Measurements from ENCODE around the gene CCDC88A. TPM values are rescaled to one million over a fixed set of nuclear protein-coding genes. Genes with fewer than 3 reads are reported as not detected.
"Not testable (repeated sequence)": the region's sequence is repeated elsewhere in the genome, so short reads cannot be mapped to it uniquely, and the experiment has no call there.

The CCDC88A gene
- total RNA-seq, 1 donor from 2014 or later, result 94.6 TPM

DNA sequence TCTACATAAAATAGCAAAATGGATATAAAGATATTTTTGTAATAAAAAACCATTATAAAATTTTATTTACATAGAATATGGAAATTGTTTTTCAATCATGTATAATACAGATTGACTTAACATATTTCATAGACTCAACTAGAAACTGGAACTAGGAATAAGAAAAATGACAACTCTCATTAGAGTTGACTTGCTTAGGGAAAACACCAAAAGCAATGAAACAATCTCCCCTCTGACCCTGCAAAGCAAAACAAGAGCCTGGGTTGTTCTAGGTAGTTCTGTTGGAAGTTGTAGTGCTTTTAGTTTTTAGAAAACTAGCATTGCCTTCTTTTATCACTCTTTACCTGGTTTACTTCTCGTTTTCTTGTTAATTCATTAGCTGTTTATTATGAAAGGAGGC is 118.4 kb downstream of the CCDC88A start:
- DNase-seq (ENCODE audit: low spot score), result no peak

DNA sequence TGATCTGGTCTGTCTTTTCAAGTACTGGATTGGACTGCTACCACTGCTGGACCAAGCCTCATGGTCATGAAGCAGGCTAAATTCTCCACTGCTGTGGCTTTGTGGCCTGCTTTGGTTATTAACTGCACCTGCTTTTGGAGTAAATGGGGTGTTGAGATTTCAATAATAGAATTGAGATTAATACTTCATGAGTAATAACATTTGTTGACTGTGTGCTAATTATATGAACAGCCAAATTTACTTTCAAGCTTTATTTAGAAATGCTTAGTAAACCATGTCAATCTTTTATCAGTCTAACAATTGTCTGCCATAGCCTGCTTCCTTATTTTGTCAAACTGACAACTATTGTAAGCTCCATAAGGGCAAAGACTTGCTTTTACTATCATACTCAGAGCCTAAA is 123.3 kb downstream of the CCDC88A start:
- no peak for DNase-seq (ENCODE audit: low spot score)

DNA sequence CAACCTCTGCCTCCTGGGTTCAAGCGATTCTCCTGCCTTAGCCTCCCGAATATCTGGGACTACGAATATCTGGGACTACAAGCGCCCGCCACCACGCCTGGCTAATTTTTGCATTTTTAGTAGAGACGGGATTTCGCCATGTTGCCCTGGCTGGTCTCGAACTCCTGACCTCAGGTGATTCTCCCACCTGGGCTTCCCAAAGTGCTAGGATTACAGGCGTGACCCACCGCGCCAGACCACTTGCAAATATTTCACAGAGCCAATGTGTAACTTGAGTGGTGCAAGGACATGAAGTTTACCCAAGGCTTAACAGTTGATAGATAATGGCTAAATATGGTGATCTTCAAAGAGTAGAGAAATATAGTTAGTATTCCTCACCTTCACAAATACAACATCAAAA is 136.6 kb downstream of the CCDC88A start:
- DNase-seq (ENCODE audit: low spot score), result no peak

DNA sequence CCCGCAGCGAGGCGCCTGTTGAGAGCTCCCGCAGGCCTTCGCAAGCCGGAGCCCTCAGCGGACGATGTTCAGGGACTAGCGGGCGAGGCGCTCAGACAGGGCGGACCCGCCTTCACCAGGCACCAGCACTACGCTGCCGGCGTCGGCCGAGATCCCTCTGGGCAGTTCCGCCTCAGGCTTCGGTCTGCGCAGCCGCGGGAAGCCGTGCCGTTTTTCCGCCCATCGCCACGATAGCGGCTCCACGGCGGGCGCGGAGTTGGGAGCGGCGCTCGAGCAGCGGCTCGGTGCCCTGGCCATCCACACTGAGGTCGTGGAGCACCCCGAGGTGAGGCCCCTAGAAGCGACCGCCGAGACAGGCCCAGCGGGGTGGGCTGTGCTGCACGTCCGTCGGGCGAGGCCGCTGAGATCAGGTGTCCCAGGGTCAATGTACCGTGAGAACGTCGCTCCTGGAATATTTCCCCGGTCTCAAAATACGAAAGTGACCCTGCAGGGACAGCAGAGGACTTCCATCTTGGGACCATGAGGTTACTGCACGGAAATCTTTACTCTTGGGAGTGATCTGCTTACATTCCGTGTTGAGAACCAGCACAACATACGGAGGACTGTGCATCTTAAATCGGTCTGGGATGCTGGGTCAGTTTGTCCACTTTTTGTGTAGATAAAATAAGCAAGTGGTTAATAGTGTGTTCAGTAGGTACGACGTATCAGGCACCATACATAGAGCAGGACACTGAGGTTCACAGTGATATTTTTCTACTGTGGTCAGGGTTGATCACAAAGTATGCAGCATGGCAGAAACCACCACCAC is 137.3 kb downstream of the CCDC88A start:
- peak; percentile 92 for DNase-seq (ENCODE audit: low spot score)

DNA sequence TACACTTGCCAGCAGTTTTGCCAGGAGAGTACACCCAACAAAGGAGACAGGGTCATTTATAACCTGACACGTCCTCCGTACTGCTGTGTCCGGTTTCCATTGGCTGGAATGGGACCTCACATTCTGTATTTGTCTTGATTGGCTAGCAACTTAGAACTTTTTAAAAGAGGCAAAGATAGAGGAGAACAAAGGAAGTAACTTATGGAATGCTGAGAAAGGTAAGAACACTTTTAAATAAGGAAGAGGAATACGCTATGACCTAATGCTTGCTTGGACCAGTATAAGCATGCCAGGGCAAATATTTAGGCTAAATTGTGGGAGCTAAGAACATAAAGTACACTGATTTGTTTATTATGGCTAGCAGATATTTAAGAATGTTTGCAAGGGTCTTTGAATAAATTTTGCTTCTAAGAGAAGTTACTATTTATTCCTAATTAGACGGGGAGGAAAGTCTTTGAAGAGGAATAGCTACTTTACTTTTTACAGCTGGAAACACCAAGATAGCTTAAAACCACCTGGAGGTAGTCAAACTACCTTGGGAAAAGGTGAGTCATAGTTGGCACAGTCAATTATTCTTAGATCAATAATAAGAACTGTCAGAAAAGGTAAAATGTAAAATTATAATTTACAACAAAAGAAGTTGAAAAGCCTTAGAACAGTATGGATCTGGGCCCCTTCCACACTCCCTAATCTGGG is 138.7 kb downstream of the CCDC88A start:
- not testable (repeated sequence) for DNase-seq (ENCODE audit: low spot score)

DNA sequence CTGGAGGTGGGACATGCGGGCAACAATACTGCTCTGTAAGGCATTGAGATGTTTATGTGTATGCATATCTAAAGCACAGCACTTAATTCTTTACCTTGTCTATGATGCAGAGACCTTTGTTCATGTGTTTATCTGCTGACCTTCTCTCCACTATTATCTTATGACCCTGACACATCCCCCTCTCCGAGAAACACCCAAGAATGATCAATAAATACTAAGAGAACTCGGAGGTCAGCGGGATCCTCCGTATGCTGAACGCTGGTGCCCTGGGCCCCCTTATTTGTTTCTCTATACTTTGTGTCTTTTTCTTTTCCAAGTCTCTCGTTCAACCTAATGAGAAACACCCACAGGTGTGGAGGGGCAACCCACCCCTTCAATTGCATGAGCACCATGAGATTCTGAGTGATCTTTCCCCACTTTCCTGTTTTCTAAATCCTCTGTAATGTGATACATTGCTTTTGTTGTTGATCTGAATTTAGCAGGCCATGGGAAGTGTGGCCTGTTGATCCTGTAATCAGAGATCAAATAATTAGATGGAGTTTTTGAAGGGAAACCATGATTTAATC is 139.7 kb downstream of the CCDC88A start:
- not testable (repeated sequence) for DNase-seq (ENCODE audit: low spot score)

DNA sequence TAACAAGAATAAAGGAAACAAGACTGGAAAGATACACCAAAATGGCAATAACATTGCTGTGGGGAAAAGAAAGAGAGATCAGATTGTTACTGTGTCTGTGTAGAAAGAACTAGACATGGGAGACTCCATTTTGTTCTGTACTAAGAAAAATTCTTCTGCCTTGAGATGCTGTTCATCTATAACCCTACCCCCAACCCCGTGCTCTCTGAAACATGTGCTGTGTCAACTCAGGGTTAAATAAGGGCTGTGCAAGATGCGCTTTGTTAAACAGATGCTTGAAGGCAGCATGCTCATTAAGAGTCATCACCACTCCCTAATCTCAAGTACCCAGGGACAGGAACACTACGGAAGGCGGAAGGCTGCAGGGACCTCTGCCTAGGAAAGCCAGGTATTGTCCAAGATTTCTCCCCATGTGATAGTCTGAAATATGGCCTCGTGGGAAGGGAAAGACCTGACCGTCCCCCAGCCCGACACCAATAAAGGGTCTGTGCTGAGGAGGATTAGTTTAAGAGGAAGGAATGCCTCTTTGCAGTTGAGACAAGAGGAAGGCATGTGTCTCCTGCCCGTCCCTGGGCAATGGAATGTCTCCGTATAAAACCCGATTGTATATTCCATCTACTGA is 140.3 kb downstream of the CCDC88A start:
- not testable (repeated sequence) for DNase-seq (ENCODE audit: low spot score)

DNA sequence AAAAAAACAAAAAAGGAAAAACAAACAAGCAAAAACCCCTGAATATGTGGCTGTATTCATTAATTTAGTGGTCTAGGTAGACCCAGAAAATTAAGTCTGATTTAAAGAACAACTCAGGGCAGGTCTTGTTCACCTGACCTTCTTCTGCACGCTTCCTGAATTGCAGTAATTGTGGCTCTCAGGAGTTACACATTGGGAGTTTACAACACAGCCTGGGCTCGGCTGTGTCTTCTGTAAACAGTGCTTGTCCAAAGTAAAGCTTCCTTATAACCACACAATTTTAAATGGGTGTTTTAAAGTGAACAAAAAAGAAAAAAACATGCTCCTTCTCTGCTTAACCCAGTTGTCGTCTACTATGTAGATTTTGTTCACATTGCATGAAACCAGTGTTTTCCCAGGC is 142.3 kb downstream of the CCDC88A start:
- DNase-seq (ENCODE audit: low spot score), result no peak

DNA sequence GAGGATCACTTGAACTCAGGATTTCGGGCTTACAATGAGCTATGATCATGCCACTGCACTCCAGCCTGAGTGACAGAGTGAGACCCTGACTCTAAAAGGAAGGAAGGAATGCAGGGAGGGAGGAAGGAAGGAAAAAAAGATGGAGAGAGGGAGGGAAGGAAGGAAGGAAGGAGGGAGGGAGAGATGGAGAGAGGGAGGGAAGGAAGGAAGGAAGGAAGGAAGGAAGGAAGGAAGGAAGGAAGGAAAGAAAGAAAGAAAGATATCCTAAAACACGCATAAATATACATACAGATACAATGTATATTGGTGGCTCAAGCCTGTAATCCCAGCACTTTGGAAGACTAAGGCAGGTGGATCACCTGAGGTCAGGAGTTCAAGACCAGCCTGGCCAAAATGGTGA is 145.3 kb downstream of the CCDC88A start:
- DNase-seq (ENCODE audit: low spot score), result not testable (repeated sequence)

DNA sequence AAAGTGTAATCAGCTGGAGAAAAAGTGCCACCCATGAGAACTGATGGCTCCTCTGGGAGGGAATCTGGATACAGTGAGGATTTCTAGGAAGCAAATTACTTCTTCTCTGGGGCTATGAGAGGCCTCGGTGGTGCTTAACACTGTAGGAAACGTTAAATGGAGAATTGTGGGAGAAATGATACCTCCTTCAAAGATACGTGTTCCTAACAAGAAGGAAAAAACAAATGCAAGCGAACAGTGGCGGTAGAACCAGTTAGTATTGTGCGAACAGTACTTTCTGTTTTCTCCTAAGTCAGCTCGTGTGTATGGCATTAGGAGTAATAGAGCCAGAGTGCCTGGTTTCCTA is 150.0 kb downstream of the CCDC88A start:
- peak; percentile 18 for DNase-seq (ENCODE audit: low spot score)

DNA sequence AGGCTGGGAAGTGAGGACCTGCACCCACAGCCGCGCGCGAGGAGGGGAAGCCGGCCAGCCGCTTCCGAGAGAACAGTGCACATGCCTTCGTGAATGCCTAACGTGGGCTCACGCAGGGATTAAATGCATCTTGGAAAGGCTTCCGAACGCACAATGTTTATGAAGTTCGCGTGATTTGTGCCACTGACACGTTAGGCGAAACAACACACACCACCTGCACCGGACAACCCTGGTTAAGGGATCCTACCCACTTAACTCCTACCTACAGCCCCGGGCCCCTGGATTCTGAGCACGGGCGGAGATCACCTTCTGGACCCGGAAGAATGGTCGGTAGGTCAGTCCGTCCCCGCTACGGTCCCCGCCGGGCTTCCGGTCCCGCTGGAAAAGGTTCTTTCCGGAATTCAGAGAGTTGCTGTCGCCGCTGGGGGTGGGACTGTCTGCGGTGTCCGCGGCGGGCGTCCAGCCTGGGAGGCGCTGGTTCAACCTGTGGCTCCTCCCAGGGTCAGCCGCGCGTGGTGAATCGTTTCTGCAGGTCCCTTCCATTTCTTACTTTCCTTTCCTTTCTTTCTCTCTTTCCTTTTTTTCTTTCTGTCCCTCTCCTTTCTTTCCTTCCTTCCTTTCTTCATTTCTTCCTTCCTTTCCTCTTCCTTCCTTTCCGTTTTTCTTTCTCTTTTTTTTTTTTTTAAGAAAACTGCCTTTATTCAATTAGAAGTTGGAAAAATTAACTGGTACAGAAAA is 150.6 kb downstream of the CCDC88A start, which contains the start of gene MTIF2:
Gene MTIF2, minus strand, starts transcription at position 325 of the 738 bp plus-strand sequence. CDS start 5,373 bp downstream, outside the sequence.
- peak; percentile 94 for DNase-seq (ENCODE audit: low spot score)

DNA sequence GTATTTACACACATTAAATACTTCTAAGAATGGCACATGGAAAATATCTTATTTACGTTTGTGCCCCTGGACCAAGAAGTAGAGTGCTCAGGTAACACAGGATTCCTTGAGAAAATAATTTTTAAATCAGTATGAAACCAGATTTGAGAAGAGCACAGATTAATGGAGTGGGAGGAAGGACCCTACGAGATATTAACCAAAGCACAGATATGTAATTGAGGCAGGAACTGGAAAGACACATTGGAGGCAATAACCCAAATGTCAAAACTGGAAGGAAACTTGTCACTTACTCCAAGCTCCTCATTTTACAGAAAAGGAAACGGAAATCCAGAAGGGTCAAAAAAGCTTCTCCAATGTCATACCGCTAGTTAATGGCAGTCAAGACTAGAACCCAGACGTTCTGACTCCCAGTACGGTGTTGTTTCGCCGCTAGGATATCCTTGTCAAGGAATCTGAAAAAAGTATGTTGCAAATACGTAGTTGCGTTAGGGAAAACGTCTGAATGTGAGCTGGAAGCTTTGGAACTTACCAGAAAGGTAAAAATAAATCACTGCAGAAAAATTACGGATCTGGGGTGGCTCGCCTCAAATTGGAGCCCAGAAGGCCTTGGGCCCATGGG is 151.3 kb downstream of the CCDC88A start:
- peak; percentile 11 for DNase-seq (ENCODE audit: low spot score)

DNA sequence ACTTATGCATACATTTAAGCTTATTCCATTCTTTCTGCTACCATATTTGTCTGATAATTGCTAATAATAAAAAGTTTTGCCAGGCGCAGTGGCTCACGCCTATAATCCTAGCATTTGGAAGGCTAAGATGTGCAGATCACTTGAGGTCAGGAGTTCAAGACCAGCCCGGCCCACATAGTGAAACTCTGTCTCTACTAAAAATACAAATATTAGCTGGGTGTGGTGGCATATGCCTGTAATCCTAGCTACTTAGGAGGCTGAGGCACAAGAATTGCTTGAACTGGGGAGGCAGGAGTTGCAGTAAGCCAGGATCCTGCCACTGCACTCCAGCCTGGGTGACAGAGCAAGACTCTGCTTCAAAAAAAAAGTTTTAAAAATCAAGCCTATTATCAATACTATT is 160.1 kb downstream of the CCDC88A start:
- DNase-seq (ENCODE audit: low spot score), result peak; percentile 20

DNA sequence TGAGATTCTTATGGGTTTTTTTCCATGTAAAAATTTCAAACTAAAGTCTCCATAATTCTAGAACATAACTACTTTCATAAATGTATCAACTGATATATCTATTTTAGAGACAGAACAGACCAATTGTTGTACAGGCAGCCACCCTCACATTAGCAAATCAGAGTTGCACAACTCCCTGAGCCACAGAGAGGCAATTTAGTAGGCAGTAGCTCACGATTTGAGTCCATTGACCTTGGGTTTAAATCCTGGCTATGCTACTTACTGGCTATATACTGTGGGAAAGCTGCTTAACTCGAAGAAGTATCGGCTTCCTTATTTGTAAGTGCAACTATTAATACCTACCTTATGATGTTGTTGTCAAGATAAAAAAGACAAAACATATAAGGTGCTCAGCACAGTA is 166.8 kb downstream of the CCDC88A start:
- DNase-seq (ENCODE audit: low spot score), result no peak

DNA sequence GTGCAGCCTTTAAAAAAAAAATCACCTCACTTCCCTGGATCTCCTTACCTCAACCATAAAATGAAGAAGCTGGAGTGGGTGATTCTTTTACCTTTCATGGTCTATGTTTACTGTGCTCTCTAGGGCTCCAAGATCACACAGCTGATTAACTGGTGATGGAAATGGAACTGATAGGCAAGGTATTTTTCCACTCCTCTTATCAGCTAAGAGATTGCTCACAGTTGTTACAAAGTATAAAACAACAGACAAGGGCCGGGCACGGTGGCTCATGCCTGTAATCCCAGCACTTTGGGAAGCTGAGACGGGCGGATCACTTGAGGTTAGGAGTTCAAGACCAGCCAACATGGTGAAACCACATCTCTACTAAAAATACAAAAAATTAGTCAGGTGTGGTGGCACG is 172.6 kb downstream of the CCDC88A start:
- DNase-seq (ENCODE audit: low spot score), result no peak

DNA sequence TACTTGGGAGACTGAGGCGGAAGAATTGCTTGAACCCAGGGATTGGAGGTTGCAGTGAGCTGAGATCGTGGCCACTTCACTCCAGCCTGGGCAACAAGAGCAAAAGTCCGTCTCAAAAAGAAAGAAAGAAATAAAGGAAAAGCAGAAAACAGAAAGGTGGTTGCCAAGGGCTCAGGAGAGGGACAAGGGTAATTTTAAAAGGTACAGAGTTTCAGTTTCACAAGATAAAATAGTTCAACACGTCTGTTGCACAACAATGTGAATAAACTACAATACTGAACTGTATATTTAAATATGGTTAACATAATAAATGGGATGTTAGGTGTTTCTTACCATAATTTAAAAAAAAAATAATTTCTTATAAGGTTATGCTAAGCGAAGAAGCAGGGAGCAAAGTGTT is 174.2 kb downstream of the CCDC88A start:
- DNase-seq (ENCODE audit: low spot score), result no peak

DNA sequence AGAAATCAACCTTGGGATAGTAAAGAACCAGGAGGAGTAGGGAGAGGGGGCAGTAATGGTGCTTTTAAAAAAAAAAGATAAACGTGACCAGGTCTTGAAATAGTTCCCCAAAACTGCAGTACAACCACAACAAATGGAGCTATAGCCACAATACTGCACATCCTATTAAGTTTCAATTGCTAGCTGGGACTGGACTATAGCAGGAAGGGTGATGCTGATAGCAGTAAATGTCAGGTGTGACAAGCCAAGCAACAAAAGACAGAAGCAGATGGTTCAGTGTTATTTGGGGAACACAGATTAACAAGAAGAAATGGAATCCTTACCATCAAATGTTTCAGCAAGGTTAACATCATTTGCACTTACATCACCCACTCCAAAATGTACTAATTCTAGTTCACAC is 177.0 kb downstream of the CCDC88A start:
- no peak for DNase-seq (ENCODE audit: low spot score)

DNA sequence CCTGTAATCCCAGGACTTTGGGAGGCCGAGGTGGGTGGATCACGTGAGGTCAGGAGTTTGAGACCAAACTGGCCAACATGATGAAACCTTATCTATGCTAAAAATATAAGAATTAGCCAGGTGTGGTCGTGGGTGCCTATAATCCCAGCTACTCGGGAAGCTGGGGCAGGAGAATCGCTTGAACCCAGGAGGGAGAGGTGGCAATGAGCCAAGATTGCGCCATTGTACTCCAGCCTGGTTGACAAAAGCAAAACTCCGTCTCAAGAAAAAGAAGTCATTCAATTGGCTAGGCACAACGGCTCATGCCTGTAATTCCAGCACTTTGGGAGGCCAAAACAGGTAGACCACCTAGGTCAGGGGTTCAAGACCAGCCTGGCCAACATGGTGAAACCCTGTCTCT is 178.1 kb downstream of the CCDC88A start:
- DNase-seq (ENCODE audit: low spot score), result not testable (repeated sequence)

DNA sequence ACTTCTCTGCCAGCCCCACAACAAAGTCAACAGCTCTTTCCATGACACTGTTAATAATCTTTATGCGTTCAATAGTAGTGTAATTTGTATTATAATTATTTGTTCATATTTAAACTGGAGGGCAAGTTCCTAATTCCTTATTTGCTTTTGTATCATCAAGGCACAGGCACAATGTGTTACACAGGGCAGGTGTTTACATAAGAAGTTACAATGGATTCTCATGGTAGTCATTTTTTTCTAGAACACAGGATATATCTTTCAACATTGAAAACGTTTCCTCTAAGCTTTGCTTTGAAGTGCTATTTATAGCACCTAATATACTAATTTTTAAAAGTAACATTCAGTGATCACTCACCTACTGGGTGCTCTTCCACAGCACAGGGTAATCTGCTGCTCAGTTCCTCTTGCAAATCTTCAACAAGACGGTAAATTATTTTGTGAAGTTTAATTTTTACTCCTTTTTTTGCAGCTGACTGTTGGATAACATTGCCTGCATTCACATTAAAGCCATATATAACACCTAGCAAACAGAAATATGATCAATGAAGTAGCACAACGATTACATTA is 179.9 kb downstream of the CCDC88A start:
- DNase-seq (ENCODE audit: low spot score), result no peak
